ENCODE data around the gene NEU1.

Gene NEU1

DNA sequence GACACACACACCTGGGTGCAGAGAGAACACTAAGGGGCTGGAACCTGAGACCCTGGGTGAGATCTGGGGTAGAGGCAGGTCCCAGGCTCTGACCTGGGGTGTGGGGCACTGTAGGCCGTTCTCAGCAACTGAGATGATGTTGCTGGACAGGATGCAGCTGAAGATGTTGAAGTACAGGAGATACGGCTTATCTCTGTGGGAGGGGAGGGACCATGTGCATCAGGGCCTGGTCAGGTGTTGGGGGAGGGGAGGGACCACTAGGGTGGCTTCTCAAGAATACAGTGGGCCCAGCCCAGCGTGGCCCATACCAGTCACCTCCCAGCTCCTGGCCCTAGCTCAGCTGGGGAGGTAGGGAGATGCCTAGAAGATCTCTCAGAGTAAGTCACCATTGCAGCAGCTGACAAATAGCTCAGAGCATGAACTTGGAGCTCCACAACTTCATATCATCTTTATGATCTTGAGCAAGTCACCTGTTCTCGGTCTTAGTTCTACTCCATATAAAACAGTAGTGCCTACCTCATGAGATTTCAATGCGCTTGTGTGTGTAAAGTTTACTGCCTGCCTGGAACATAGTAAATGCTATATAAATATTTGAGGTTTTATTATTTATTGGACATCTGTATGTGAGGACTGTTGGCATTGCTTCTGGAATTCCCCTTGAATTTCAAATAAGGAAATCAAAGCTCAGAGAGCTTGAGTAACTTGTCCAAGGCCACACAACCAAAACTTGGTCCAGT is 12.4 kb upstream of the NEU1 start:
- TF ChIP-seq, protein P1, sequence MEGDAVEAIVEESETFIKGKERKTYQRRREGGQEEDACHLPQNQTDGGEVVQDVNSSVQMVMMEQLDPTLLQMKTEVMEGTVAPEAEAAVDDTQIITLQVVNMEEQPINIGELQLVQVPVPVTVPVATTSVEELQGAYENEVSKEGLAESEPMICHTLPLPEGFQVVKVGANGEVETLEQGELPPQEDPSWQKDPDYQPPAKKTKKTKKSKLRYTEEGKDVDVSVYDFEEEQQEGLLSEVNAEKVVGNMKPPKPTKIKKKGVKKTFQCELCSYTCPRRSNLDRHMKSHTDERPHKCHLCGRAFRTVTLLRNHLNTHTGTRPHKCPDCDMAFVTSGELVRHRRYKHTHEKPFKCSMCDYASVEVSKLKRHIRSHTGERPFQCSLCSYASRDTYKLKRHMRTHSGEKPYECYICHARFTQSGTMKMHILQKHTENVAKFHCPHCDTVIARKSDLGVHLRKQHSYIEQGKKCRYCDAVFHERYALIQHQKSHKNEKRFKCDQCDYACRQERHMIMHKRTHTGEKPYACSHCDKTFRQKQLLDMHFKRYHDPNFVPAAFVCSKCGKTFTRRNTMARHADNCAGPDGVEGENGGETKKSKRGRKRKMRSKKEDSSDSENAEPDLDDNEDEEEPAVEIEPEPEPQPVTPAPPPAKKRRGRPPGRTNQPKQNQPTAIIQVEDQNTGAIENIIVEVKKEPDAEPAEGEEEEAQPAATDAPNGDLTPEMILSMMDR (IDR thresholded peaks at IDR 0.05): no peak

GRCh38 chr6:31874084-31874670 is 11.6 kb upstream of the NEU1 start:
- TF ChIP-seq, protein P1 (IDR thresholded peaks at IDR 0.05): no peak

DNA sequence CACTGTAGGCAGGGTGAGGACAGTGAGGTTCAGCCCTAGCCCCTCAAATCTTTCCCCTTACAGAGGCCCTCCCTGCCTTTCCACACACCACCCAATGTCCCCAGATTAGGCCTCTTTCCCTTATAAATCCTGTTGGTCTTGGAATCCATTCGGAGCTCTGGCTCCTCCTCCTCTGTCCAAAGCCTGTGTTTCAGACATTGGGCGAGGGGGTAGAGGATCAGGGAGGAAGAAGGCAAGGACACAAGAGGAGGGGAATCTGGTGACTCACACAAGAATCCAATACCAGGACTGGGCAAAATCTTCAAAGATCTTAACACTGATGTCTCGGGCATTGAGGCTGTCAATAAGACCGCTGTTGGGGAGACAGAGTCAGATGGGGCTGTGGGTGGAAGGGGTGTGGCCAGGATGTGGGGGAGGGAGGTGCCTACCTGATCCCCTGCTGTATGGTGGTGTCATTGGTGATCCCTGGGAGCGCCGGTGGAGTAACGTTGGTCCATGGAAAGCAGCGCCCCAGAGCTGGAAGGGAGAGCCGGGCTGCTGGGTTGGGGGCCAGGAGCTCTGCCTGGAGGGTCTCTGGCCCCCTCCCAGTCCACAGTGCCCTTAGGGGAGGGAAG is 8.5 kb upstream of the NEU1 start:
- TF ChIP-seq, protein P1 (IDR thresholded peaks at IDR 0.05): no peak

DNA sequence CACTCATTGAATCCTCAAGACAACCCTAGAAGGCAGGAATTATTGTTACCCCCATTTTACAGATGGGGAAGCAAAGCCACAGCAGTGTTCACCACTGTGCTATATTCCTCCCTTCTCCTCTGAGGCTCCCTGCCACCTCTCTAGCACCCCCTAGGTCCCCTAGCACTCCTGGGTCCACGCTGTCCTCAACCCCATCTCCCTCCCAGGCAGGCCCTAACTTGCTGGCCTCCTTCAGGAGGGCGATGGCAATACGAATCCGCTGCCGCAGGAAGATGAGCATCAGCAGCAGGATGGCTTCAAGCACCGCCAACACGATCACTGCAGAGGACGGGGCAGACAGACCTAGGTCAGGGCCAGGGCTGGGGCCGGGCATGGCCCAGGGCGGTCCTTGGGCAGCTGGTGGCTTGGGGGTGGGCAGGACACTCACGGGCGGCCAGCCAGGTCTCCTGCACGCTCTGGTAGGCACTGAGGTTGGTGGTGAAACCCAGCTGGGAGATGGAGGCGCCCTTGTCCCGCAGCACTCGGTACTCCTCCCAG is 7.8 kb upstream of the NEU1 start:
- TF ChIP-seq, protein P1 (IDR thresholded peaks at IDR 0.05): no peak

- TF ChIP-seq, protein P1 (IDR thresholded peaks at IDR 0.05): no peak
Measured at GRCh38 chr6:31869343-31869742, 6.7 kb upstream of the NEU1 start.

- TF ChIP-seq, protein P1 (IDR thresholded peaks at IDR 0.05): no peak
Measured at GRCh38 chr6:31865205-31866118, 2.8 kb upstream of the NEU1 start.

DNA sequence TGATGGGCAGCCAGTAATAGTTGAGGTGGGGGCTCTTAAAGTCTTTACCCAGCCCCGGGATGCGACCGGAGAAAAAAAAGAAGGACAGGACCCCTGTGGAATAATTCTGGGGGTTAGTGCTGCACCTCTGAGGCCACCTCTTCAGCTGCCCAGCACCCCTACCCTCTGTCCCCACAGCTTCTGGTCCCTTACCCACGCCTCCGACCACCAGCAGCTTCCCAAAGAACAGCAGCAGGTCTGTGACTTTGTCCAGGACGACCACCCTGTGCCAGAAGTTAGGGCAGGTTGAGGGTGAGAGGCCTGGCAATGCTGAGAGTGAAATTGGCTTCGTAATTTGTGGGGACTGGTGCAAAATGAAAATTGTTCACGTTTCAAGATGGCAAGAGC is 2.2 kb upstream of the NEU1 start:
- TF ChIP-seq, protein P1 (IDR thresholded peaks at IDR 0.05): no peak
